Activated CD8-positive, alpha-beta memory T cell treated with anti-CD3 and anti-CD28 coated beads for 1 hour (primary cell): ENCODE data around the gene L3MBTL4.

Source experiments
- DNase-seq, 2 donors: peaks; one replicate each; pipeline ENCODE4 v3.0.0-alpha.2; 2020; ENCODE audit warnings: low read depth in 1 of 2; ENCODE audit errors: extremely low read depth in 1 of 2

L3MBTL4 gene

GRCh38 chr18:5973099-5973498, 441.6 kb downstream of the L3MBTL4 start:
- DNase-seq, result no peak

GRCh38 chr18:5972298-5972697, 442.4 kb downstream of the L3MBTL4 start:
- DNase-seq, result no peak

- no peak for DNase-seq
Measured at GRCh38 chr18:5969989-5970403, 444.7 kb downstream of the L3MBTL4 start.

- no peak for DNase-seq
Measured at GRCh38 chr18:5969355-5969988, 445.2 kb downstream of the L3MBTL4 start.

- DNase-seq, result no peak
Measured at GRCh38 chr18:5967666-5968065, 447.0 kb downstream of the L3MBTL4 start.

- no peak for DNase-seq
Measured at GRCh38 chr18:5967007-5967406, 447.7 kb downstream of the L3MBTL4 start.

GRCh38 chr18:5966514-5966913, 448.2 kb downstream of the L3MBTL4 start:
- DNase-seq, result no peak

GRCh38 chr18:5964996-5965395, 449.7 kb downstream of the L3MBTL4 start:
- DNase-seq, result no peak

GRCh38 chr18:5964596-5964995, 450.1 kb downstream of the L3MBTL4 start:
- no peak for DNase-seq

GRCh38 chr18:5964108-5964507, 450.6 kb downstream of the L3MBTL4 start:
- DNase-seq, result no peak

- DNase-seq, result no peak
Measured at GRCh38 chr18:5963267-5963666, 451.4 kb downstream of the L3MBTL4 start.

- DNase-seq, result no peak
Measured at GRCh38 chr18:5962362-5962761, 452.3 kb downstream of the L3MBTL4 start.

GRCh38 chr18:5961828-5962150, 452.9 kb downstream of the L3MBTL4 start:
- DNase-seq, result no peak

- no peak for DNase-seq
Measured at GRCh38 chr18:5961097-5961827, 453.4 kb downstream of the L3MBTL4 start.

GRCh38 chr18:5958822-5959221, 455.9 kb downstream of the L3MBTL4 start:
- DNase-seq, result no peak

- no peak for DNase-seq
Measured at GRCh38 chr18:5955861-5956260, 458.9 kb downstream of the L3MBTL4 start.

GRCh38 chr18:5951515-5952091, 463.1 kb downstream of the L3MBTL4 start:
- no peak for DNase-seq

GRCh38 chr18:5948781-5949180, 465.9 kb downstream of the L3MBTL4 start:
- DNase-seq, result no peak

GRCh38 chr18:5948237-5948636, 466.5 kb downstream of the L3MBTL4 start:
- DNase-seq, result no peak

- no peak for DNase-seq
Measured at GRCh38 chr18:5944448-5944847, 470.3 kb downstream of the L3MBTL4 start.

- DNase-seq, result no peak
Measured at GRCh38 chr18:5943514-5943913, 471.2 kb downstream of the L3MBTL4 start.

GRCh38 chr18:5942591-5942990, 472.1 kb downstream of the L3MBTL4 start:
- no peak for DNase-seq
